HG02943 (cell line): ENCODE measurements around the gene SHISA7.
"Not testable (repeated sequence)": the region's sequence is repeated elsewhere in the genome, so short reads cannot be mapped to it uniquely, and the experiment has no call there.

Source experiments
- ATAC-seq: cut with Tn5 transposase; IDR thresholded peaks from one replicate; pipeline ENCODE4 v1.9.1; 2021; ENCODE audit warnings: mild to moderate bottlenecking, low read depth, moderate library complexity; ENCODE audit not compliant: unreplicated experiment

The SHISA7 gene

DNA sequence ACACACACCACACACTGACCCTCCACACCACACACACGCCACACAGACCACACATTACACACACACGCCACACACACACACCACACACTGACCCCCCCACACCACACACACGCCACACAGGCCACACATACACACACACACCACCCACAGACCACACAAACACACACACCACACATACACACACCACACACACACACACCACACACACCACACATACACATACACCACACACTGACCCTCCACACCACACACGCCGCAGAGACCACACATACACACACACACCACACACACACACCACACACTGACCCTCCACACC, 5.0 kb upstream of the SHISA7 start:
- not testable (repeated sequence) for ATAC-seq

- ATAC-seq, result no peak
Measured at GRCh38 chr19:55447421-55448174, 4.5 kb upstream of the SHISA7 start.

DNA sequence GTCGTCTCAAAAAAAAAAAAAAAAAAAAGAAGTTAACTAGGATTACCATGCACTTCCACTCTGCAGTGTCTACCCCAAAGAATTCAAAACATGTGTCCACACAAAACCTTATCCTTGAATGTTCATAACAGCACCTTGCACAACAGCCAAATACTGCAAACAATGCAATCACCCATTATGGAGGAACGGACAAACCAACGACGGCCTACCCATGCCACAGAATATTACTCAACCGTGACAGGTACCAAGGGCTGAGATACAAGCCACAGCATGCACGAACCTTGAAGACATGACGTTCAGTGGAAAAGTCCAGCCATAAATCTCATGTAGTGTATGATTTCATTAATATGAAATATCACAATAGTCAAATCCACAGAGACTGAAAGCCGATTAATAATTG, 3.0 kb upstream of the SHISA7 start:
- ATAC-seq, result no peak

GRCh38 chr19:55444646-55445045, 1.5 kb upstream of the SHISA7 start:
- no peak for ATAC-seq

GRCh38 chr19:55443824-55444480, 852 bp upstream of the SHISA7 start:
- ATAC-seq, result no peak

DNA sequence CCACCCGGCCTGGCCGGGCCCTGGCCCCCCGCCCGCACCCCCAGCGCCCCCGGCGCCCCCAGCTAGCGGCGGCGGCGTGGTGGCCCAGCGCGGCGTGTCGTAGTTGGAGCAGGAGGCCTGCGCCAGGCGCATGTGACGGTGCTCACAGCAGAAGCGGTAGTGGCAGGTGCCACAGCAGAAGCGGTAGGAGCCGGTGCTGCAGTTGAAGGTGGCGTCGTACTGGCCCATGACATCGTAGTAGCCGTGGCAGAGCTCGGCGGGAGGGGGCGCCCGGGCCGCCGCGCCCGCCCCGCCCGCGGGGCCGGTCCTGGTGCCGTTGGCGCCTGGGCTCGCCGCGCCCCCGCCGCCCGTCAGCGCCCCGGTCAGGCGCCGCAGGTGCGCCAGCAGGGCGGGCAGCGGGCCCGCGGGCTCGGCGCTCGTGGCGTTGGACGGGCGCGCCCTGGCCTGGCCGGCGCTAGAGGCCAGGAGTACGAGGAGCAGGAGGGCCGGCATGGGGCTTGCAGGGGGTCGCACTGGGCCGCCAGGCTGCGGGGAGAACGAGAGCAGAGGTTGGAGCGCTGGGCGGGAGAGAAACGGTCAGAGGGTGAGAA, 633 bp downstream of the SHISA7 start:
- ATAC-seq, result no peak

GRCh38 chr19:55441692-55442321, 1.3 kb downstream of the SHISA7 start:
- no peak for ATAC-seq

DNA sequence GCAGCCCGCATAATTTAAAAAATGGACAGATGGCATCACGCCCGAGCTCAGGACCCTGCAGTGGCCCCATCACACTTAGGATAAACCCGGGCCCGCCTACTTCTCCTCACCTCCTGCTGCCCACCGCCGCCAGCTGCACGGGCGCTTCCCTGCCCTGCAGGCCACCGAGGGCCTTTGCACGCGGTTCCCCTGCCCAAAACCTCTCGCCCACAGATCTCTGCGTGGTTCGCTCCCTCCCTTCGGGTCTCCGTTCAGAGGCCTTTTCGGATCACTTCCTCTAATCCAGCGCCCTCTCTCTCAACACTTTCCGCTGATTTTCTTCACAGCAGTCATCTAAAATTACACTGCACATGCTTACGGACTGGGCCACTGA, 1.8 kb downstream of the SHISA7 start:
- ATAC-seq, result no peak

- no peak for ATAC-seq
Measured at GRCh38 chr19:55440411-55441105, 2.5 kb downstream of the SHISA7 start.

DNA sequence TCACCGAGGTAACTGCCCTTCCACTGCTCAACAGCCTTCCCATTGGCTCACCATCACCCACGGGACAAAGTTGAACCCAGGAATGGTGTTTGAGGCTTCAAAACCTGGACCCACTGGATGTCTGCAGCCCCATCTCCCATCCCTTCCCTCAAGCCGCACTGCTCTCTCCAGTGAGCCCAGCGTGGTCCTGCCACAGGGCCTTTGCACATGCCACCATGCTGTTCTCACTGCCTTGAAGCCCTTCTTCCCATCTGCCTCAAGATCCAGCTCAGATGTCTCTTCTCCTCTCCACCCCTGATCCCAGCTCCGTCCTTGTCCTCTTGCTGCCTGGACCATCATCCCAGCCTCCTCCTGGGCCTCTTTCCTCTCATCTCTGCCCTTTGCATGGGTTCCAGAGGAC, 4.0 kb downstream of the SHISA7 start:
- ATAC-seq, result no peak

DNA sequence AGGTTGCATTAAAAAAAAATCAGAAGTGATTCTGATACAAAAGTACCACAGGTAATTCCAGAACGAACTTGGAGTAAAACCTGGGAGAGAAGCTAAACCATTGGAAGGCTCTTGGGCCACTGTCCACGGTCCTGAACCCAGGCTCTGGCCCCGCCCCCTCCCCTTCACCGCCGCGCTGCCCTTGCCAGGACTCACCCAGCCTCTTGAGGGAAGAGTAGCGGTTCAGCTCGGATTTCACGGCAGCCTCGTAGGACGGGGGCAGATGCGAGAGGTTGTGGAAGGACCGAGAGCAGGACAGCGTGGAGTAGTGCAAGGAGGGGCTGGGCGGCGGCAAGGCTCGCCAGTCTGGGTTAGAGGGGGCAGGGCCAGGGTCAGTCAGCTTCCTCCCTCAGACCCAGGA, 5.7 kb downstream of the SHISA7 start:
- no peak for ATAC-seq

GRCh38 chr19:55436847-55437246, 6.3 kb downstream of the SHISA7 start:
- no peak for ATAC-seq

- no peak for ATAC-seq
Measured at GRCh38 chr19:55435020-55435419, 8.1 kb downstream of the SHISA7 start.

DNA sequence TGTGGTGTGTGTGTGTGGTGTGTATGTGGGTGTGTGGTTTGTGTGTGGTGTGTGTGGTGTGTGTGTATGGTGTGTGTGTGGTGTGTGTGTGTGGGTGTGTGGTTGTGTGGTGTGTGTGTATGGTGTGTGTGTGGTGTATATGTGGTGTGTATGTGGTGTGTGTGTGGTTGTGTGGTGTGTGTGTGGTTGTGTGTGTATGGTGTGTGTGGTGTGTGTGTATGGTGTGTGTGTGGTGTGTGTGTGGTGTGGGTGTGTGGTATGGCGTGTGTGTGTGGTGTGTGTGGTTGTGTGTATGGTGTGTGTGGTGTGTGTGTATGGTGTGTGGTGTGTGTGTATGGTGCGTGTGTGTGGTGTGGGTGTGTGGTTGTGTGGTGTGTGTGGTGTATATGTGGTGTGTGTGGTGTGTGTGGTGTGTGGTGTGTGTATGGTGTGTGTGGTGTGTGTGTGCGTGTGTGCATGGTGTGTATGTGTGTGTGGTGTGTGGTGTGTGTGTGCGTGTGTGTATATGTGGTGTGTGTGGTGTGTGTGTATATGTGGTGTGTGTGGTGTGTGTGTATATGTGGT, 8.7 kb downstream of the SHISA7 start:
- no peak for ATAC-seq

DNA sequence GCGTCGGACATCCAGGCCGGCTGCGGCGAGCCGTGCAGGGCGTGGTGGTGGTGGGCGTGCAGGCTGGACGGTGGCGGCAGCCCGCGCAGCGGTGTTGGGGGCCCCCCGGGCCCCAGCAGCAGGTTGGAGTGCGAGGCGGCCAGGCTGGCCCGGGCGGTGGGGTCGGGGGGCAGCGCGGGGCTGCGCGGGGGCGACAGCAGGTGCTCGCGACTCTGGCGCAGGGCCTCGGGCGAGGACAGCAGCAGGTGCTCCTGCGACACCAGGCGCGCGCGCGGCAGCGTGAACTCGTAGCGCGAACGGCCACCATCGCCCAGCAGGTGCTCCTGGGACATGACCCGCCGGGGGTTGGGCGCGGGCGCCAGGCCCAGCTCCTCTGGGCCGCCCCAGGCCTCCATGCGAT, 9.8 kb downstream of the SHISA7 start:
- ATAC-seq, result no peak

GRCh38 chr19:55432241-55432959, 10.7 kb downstream of the SHISA7 start:
- ATAC-seq, result no peak

DNA sequence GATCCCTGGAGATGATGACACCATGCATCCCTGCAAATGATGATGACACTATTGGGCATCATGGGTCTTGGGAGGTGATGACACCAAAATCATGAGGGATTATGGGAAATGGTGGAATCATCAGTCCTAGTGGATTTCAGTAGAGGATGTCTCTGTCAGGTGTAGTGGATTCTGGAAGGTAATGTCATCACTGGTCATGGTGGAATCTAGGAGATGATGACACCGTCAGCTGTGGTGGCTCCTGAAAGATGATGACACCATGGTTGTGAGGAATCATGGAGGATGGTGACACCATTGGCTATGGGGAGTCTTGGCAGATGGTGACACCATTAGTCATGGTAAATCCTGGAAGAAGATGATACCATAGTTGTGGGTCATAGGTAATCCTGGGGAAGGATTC, 11.9 kb downstream of the SHISA7 start:
- ATAC-seq, result no peak

- no peak for ATAC-seq
Measured at GRCh38 chr19:55426042-55426441, 17.1 kb downstream of the SHISA7 start.

DNA sequence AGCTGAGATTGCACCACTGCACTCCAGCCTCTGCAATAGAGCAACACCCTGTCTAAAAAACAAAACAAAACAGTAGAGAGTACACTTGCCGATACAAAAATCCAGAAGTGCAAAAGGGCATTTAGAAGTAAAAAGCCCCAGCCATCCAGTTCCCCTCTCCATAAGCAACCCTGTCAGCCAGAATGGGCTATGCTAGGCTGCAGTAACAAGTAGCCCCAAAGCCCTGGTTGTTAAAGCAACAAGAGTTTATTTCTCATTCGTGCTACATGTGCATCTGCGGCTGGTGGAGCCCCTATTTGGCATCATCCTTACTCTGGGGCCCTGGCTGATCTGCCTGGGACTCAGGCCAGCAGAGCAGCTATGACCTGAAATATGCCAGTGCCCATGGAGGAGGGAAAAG, 18.6 kb downstream of the SHISA7 start:
- ATAC-seq, result no peak
